GM18907 (cell line): Measurements from ENCODE around the gene TUSC7.

Source experiments
- ATAC-seq: cut with Tn5 transposase; IDR thresholded peaks from one replicate; pipeline ENCODE4 v1.9.1; 2021; ENCODE audit warnings: mild to moderate bottlenecking, moderate library complexity; ENCODE audit not compliant: unreplicated experiment

Gene TUSC7

DNA sequence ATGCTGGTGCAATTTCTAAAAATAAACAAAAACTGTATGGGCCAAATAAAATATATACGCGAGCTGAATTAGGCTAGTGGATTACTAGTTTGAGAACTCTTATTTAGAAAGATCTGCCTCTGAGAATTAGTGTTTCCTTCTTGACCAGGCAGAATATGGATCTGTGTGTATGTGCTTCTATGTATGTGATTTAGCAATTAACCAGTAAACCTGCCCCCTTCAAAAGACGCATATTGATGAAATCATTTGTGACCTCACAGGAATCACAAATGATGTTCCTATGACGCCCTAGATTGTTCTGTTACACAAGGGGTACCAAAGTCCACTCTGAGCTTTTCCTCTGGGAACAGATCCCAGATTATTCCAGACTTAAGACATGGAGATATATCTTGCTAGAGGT is at the start of gene TUSC7:
Gene TUSC7, plus strand, starts transcription at position 301 of the 400 bp plus-strand sequence.
- no peak for ATAC-seq

DNA sequence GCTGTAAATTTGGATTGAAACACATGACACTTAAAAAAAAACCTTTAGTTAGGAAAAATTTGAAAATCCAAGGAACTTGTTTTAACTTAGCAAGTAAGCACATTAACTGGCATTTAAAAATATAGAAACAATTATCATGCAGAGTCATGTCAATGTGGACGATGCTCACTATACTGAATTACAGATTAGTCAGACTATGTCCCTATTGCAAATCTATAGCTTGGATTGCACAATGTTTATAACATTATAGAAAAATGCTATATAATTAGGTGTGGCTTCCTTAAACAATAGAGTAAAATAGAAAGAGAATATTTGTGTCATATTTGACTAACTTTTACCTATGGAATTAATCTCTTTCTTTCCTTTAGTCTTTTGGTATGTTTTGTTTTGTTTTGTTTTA is 48.4 kb upstream of the TUSC7 start:
- ATAC-seq: no peak

DNA sequence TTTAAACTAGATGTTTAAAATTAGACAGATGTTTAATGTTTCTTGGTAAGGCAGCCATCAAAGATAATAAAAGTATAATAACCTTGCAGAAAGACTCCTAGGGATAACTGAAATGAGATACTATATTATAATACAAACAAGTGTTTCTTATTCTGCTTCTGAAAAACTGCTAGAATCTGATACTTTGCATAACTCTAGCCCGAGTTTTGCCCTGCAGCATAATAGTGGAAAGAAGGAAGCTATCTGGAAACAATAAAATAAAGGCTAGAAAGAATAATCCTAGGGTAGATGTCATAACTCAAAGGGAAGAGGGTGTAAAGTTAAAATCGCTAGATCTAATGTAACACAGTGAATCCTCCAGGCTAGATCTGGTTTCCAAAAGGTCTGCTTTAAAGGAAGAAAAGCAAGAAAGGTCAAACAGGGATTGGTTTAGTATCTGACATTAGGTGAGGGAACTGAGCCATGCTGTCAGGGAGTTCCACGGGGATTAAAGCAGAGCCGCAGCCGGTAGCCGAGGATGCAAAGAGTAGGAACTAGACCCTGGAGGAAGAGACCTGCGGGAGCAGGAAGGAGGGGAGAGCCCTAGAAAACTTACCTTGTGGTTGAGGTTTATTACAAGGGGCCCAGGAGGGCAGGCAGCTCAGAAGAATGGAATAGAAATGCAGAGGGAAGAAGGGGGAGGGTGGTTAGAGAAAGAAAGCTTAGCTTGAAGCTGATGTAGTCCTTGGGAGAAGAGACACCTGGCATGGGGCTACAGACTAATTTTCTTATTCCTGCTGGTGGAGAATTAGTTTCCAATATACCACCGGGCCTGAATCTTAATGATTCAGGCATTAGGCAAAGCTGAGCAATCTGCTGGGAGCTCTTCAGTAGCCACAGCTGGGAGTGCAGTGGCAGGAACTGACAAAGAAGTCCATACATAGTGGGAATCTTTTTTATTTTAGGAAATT is 46.1 kb upstream of the TUSC7 start:
- ATAC-seq: no peak

DNA sequence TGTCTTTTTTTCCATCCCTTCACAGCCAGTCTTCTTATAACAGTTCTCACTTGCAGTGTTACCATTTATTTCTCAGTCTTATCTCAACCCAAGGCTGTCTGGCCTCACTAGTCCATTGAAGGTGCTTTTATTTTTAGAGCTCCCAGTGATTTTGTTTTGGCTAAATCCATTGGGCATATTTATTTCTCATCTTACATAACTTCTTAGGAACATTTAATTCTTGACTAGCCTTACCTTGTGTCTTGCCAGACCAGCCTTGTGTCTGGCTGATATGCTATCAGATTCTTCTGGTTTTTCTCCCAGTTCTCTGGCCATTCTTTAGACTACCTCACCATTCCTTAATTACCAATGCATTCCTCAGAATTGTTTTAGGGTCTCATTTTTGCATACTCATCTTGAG is 42.3 kb upstream of the TUSC7 start:
- no peak for ATAC-seq

DNA sequence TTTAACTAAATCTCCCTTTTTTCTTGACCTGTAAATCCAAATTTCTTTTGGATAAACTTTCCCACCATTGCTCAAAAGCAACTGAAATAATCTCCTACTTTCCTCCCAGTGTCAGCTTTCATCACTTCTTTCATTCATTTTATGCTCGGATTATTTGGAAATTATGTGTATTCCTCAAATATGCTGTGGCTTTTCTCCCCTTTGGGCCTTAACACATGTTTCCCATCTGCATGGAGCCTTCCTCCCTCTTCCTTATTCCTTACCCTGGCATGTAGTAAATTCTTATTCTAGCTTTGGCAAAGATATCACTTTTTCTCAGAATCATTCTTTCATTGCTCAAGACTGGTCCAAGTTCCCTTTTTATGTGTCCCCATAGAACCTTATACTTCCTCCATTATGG is 41.8 kb upstream of the TUSC7 start:
- ATAC-seq: no peak

DNA sequence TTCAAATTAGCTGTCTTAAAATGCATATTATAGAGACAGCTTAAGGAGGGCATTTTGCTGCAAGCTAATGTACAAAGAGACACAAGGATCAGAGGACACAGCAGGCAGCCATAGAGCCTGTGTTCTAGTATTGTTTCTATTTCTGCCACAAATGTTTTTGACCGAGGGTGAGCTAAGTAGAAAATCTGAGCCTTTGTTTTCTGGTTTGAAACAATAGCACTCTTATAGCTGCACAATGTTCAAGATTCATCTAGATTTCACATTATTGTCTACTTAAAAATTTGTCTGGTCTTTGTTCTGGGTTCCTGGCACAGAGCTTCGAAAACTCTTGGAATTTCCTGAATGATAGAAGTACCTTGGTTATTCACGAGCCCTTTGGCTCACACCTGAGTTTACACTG is 40.0 kb upstream of the TUSC7 start:
- no peak for ATAC-seq

DNA sequence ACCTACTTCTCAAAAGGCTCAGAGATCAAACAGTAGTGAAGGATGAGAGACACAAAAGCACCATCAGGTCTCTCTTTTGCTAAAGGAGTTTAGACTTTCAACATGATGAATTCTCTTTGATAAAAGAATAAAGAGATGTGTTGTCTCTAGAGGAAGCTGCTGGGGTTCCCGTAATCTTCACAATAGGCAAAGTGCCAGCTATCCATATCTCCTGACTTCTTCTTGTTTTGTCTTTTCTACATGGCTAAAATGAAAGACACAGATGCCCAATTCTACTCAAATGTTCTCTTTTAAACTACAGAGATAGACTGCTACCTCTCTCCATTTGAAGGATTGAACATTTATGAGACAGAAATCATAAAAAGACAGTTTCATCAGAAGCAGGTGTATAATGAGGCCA is 38.4 kb upstream of the TUSC7 start:
- ATAC-seq: no peak

DNA sequence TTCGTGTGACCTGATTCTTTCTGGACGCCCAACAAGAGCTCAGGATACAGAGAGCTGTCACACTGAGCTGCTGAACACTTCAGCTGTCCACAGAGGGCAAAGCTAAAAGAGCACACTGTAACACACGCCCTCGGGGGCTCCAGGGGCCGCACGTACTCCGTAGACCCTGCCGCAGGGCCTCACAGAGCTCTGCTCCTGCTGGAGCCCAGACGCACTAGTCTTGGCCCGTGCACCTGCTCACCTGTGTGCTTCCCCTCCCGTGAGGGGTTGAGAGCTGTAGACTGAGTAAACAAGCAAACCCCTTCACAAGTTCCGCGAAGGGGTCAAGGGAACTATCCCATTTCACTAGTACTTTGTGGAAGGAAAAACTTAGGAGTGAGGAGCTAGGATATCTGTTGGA is 30.7 kb upstream of the TUSC7 start:
- no peak for ATAC-seq

DNA sequence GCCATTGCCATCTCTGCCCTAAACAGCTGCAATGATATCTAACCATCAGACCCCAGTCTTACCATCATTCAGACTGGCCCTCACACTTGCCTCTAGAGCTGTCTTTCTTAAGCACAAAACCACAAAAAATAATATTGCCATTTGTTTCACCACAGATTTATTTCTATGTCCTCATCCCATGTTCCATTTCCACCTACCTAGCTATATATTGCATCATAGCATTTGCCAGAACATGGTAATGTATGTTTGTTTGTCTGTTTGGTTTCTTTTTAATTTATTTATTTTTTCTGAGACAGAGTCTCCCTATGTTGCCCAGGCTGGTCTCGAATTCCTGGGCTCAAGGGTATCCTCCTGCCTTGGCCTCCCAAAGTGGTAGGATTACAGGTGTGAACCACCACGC is 18.5 kb upstream of the TUSC7 start:
- no peak for ATAC-seq

DNA sequence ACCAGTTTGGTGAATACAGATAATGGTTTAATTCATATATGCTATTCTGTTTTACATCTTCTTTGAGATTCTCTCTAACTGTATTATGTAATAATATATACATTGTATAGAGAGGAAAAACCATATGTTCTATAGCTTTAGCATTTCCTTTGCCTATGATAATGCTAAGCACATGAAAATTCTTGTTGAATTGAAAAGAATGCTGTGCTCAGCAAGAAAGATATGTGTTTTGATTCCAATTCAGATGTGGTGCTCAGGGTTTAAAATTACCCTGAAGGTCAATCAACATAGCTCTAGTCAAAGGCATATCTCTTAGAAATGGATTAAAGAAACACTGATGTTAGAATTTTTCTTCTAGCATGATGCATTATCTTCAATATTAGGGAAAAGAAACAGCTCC is 8.5 kb upstream of the TUSC7 start:
- no peak for ATAC-seq

DNA sequence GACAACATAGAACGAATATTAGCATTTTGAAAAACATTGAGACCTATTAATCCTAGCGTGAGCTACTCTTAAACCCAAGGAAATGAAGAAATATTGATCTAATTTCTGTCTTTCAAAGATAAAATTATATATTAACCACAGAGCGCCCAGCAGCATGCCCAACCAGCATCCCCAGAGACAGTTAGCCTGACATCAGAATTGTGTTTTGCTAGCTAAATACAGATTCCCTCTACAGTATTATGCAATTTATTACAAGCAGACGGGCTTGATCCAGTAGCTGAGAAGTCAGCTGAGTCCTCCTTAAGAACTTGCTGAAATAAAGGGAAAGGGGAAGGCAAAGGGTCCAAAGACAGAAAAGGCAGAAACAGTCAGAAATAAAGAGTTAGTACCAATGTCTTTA is 7.2 kb upstream of the TUSC7 start:
- ATAC-seq: no peak

DNA sequence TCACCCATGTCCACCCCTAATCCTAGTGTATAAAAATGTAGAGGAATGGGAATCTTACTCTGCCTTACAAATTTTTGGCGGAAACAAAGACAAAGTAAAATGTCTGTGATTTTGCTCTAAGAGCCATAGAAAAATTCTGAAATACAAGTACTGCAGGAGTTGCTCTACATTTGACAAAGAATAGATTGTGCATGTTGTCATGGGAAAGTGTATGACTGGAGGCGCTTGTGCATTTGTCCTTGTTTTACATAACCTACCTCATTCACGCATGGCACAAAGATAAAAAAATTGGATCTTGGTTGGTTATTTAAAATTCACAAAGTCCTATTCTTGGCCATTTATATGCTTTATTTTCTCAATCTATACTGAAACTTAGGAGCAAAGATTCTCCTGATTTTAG is 2.0 kb upstream of the TUSC7 start:
- no peak for ATAC-seq

DNA sequence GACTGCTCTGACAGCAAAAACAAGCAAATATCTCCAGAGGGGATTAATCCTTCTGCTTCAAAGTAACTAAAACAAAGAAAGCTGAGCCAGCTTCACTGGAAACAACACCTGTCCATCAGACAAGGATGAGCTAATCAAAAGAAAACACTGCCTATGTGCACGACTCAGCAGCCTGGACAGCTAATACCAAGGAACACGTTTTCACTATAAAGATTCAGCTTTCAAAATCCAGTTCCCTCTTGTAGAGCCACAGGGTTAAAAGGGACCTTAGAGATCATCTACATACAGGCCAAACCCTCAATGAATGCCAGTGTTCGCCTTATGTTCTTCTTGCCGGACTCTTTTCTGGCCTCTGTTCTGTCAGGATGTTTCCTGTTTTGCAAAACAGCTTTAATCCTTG is 6.9 kb downstream of the TUSC7 start:
- no peak for ATAC-seq

DNA sequence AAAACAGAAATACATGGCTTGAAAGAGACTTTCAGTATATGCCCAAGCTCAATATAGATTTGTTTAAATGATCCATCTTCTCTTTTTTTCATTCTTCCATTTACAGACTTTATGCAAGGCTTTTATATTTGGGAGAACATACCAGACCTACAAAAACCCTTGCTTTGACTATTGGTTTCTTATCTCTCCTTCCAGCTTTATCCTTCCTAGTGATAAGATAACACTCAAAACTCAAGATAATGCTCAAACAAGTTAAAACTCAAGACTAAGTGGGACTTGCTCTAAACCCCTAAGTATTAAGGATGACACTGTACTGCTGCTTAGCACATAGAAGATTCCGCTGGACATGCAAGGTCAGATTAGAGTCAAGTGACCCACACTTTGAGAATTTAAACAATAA is 8.0 kb downstream of the TUSC7 start:
- no peak for ATAC-seq

DNA sequence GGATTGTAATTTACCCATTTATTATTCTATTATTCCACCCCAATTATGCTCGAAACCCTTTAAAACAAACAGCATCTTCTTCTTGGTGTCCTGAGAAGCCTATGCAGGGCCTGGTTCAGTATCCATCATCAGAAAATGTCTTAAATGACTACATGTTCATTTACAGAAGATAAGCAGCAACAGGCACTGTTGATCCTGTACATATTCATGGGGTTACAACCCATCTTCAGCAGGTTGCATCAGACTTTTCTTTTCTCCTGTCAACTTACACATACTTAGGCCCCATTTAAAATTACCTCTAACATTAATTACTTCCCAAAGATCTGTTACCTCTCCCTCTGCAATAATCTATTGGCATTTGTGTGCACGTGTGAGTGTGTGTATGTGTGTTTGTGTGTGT is 18.9 kb downstream of the TUSC7 start:
- ATAC-seq: no peak

DNA sequence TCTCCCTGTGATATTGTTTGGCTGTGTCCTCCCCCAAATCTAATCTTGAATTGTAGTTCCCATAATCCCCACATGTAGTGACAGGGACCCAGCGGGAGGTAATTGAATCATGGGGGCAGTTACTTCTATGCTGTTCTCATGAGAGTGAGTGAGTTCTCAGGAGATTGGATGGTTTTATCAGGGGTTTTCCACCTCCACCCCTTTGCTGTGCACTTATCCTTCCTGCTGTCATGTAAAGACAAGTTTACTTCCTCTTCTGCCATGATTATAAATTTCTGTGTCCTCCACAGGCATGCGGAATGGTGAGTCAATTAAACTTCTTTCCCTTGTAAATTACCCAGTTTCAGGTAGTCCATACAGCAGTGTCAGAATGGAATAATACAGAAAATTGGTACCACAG is 24.7 kb downstream of the TUSC7 start:
- no peak for ATAC-seq

DNA sequence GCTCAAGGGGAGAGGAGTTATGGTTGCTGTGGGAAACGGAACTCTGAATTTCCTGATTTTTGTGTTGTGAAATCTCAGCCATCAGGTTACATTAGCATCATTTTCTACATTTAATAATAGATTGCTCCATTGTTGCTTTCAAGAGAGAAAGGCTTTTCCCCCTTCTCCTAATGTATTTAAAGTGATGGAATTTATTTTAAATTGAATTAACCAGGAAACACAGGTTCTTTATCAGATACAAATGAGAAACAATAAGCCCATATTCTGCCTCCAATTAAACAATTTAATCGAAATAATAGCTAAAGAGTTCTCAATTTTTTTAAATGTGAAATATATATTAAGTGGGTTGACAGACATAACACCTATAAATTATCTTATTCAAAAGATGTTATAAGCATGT is 30.1 kb downstream of the TUSC7 start:
- no peak for ATAC-seq

DNA sequence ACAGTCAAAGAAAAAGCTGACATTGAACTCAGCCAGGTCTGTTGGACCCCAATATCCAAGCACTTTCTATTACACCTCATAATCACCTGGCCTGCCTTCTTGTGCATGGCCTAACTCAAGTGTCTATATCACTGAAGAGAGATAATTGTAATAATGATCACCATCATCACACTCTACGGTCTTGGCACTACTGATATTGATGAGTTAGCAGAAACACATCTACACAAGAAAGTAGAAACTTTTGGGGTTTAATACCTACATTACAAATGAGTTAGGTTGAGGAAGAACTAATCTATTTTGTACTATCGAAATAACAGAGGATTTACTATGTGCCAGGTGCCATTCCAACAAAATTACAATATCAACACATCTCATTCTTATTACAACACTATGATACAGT is 30.7 kb downstream of the TUSC7 start:
- ATAC-seq: no peak

DNA sequence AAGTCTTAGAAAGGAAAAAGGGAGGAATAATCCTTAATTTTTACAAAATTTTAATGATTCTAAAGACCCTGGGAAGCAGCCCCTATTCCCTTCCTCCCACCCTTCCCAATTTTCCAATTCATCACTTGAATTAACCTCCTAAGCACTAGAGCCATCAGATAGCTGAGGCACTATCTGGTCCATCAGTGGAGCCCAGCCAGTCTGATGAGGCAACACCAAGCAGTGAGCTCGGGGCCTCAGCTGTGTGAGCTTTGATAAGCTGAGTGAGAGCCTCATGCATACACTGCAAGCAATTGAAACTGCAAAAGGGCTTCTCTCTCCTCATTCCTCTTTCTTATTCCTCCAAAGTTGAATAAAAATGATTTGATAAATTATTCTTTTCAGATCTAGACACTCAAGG is 31.9 kb downstream of the TUSC7 start:
- ATAC-seq: no peak

DNA sequence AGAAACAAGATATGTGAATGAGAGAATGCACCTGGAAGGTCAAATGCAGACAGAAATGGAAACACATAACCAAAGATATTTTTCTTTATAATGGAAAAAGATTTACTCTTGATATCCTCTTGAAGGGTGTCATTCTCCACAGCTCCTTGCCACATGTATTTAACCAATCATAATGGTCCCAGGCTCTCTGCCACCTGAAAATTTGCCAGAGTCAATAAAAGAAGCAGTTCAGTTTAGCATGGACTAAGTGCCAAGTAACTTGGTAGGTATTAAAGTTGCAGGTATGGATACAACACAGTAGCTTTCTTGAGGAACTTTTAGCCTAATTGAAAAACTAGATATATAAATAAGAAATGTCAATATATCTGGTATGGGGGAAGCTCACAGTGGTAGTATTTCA is 33.5 kb downstream of the TUSC7 start:
- ATAC-seq: no peak

DNA sequence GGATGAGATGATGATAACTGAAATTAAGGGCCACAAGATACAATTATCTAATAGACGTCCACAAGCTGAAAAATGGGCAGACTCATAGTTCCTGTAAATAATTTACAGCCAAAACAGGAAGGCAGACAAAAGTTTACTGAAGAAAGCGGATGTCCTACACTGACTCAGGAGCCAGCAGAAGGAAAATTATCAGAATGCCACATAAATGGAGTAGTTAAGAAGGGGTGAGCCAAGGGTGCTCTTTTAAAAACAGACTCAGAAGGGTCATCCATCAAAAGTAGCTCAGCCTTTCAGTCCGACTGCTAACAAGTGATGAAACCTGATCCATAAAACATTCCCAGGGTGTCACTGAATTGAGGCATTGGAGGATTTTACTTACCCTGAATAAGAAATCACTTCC is 39.8 kb downstream of the TUSC7 start:
- no peak for ATAC-seq

DNA sequence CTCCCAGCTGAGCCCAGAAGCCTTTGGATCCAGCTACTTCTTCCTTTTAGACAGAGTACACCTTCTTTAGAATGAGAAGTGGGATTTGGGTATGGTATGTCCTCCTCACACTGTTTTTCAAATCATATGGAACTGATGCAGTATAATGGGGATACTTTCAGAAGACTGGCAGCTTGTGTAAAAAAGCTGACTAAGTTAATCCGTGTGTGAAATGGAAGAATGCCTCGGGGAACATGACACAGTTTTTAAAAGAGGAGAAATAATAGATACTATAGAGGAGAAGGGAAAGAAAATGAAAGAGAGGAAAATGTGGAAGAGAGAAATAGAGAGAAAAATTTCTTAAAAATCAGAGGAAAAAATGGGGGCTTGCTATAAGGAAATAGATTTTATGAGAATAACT is 47.7 kb downstream of the TUSC7 start:
- ATAC-seq: no peak

DNA sequence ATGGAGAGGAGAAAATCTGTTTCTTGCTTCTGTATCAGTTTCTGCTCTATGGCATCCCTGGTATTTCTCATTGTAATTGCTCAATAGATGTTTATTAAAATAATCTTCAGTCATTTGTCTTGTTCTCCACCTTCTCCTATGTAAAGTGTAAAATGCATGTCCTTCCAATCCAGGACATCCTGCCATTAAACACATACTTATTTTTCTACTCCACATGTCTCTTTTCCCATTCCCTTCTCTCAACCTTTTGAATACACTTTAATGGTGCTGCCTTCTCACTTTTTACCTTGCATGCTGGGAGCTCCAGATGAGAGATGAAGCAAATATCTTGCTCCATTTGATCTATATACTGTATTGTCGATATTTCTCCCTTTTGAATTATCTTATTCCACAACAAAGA is 49.7 kb downstream of the TUSC7 start:
- no peak for ATAC-seq
